A549 (cell line): Measurements from ENCODE around the gene MARK1.

ENCODE experiments used
- BHLHE40 ChIP-seq: IDR thresholded peaks from 2 replicates; pipeline ENCODE4 v1.6.1; 2012; ENCODE audit warnings: low read depth, low read length, inconsistent platforms
- EHMT2 ChIP-seq: fragments of 200-600 bp; sonication (generic); IDR thresholded peaks from 2 replicates; pipeline ENCODE4 v1.6.1; 2016; ENCODE audit warnings: antibody characterized with exemption, low read depth, mild to moderate bottlenecking, moderate library complexity
- POLR2A ChIP-seq: IDR thresholded peaks from 2 replicates; pipeline ENCODE4 v1.6.1; 2012; ENCODE audit warnings: mild to moderate bottlenecking, low read length

DNA sequence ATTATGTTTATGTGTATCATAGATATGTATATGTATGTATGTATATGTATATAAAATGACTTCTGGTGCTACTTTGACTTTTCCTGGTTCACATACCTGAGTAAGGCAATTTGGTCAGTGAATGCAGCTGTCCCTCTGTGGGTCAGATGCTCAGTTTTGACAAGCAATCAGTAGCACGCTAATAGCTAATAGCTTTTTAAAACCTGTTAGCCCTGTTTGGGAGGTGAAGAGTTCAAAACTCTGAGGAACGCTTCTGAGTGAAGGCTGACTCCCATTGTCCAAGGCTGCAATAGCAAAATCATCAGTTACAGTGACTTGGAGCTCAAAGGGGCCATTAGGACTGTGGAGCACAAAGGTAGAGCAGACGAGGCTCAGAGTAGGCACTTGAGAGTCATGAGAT lies 67.2 kb downstream of the MARK1 start:
- TF ChIP-seq EHMT2 (no peak), POLR2A (no peak), BHLHE40 (no peak)
